Neural progenitor cell (in vitro differentiated cells): ENCODE data around the gene NTM. TPM values are rescaled to one million over a fixed set of nuclear protein-coding genes. Genes with fewer than 3 reads are reported as not detected.

Source experiments
- DNase-seq: peaks from one replicate; pipeline ENCODE4 v3.0.0-alpha.2; 2016; ENCODE audit warnings: low spot score
- H2AFZ ChIP-seq: fragments of 200-600 bp; sonication (generic); replicated peaks from 2 replicates; pipeline ENCODE4 v1.6.1; 2016; ENCODE audit warnings: antibody characterized with exemption
- H3F3A ChIP-seq: fragments of 200-600 bp; sonication (generic); 2 replicates; pipeline ENCODE4 v1.6.1; 2016; ENCODE audit warnings: antibody characterized with exemption, low read depth
- H3K27ac ChIP-seq: fragments of 200-600 bp; sonication (generic); 2 replicates; pipeline ENCODE4 v1.5.1; 2016; ENCODE audit warnings: mild to moderate bottlenecking
- H3K27me3 ChIP-seq: fragments of 200-600 bp; sonication (generic); 2 replicates; pipeline ENCODE4 v1.6.1; 2016; ENCODE audit warnings: mild to moderate bottlenecking, moderate library complexity
- H3K36me3 ChIP-seq: fragments of 200-600 bp; sonication (generic); 2 replicates; pipeline ENCODE4 v1.5.1; 2016
- H3K4me1 ChIP-seq: fragments of 200-600 bp; sonication (generic); 2 replicates; pipeline ENCODE4 v1.6.1; 2016; ENCODE audit warnings: mixed run types
- H3K4me2 ChIP-seq: fragments of 200-600 bp; sonication (generic); 2 replicates; pipeline ENCODE4 v1.6.1; 2016
- H3K4me3 ChIP-seq: fragments of 200-600 bp; sonication (generic); 2 replicates; pipeline ENCODE4 v1.5.1; 2016
- H3K79me2 ChIP-seq: fragments of 200-600 bp; sonication (generic); 2 replicates; pipeline ENCODE4 v1.6.1; 2016; ENCODE audit warnings: low read depth
- H3K9ac ChIP-seq: fragments of 200-600 bp; sonication (generic); 2 replicates; pipeline ENCODE4 v1.6.1; 2016
- H3K9me3 ChIP-seq: fragments of 200-600 bp; sonication (generic); 2 replicates; pipeline ENCODE4 v1.5.1; 2016; ENCODE audit warnings: low read depth
- H4K20me1 ChIP-seq: fragments of 200-600 bp; sonication (generic); 2 replicates; pipeline ENCODE4 v1.6.1; 2016; ENCODE audit warnings: low read depth
- H3K27ac Mint-ChIP-seq: 3 replicates; pipeline ENCODE4 v1.8.0; 2021; ENCODE audit warnings: mixed read lengths
- H3K27me3 Mint-ChIP-seq: 2 replicates; pipeline ENCODE4 v1.8.0; 2022; ENCODE audit warnings: low read depth, mild to moderate bottlenecking, inconsistent platforms, moderate library complexity, mixed read lengths; ENCODE audit not compliant: insufficient read depth
- H3K36me3 Mint-ChIP-seq: 3 replicates; pipeline ENCODE4 v1.8.0; 2021; ENCODE audit warnings: mixed read lengths
- H3K4me1 Mint-ChIP-seq: 3 replicates; pipeline ENCODE4 v1.8.0; 2021; ENCODE audit warnings: mixed read lengths
- H3K4me3 Mint-ChIP-seq: 3 replicates; pipeline ENCODE4 v1.8.0; 2021; ENCODE audit warnings: mild to moderate bottlenecking, moderate library complexity, mixed read lengths
- H3K9me3 Mint-ChIP-seq: 3 replicates; pipeline ENCODE4 v1.8.0; 2020; ENCODE audit warnings: mixed read lengths
- CTCF ChIP-seq: fragments of 200-600 bp; sonication (generic); IDR thresholded peaks from 2 replicates; pipeline ENCODE4 v1.5.1; 2017; ENCODE audit warnings: antibody characterized with exemption, mild to moderate bottlenecking
- EZH2 ChIP-seq: fragments of 200-600 bp; sonication (generic); IDR thresholded peaks from 2 replicates; pipeline ENCODE4 v1.6.1; 2017; ENCODE audit warnings: antibody characterized with exemption, mild to moderate bottlenecking, moderate library complexity
- EZH2phosphoT487 ChIP-seq: fragments of 200-600 bp; sonication (generic); IDR thresholded peaks from 2 replicates; pipeline ENCODE4 v1.6.1; 2017; ENCODE audit warnings: antibody characterized with exemption
- total RNA-seq: library from RNA; depleted of rRNA; stranded (reverse); fragments of >200 nt; gene quantifications from 2 replicates; pipeline ENCODE4 v1.2.3, GENCODE V29; 2015; ENCODE audit warnings: low replicate concordance

The NTM gene
- total RNA-seq, 1 donor from 2014 or later, result 4.3 TPM

GRCh38 chr11:131993246-131993645 is 622.8 kb downstream of the NTM start:
- H3K4me2 ChIP-seq, result no peak overlapping the region
- Mint-ChIP-seq H3K9me3 (peaks cover 11% of the 10 kb centered on the region), H3K36me3 (peaks cover 7% of the 10 kb centered on the region), H3K27ac (no peak overlapping the region), H3K4me3 (no peak overlapping the region), H3K4me1 (no peaks in the 10 kb centered on the region), H3K27me3 (peaks cover 2% of the 10 kb centered on the region)
- TF ChIP-seq CTCF (no peak), EZH2phosphoT487 (no peak), EZH2 (no peak)
- no peaks in the 10 kb centered on the region for H4K20me1 ChIP-seq
- H3K79me2 ChIP-seq, result no peaks in the 10 kb centered on the region
- no peaks in the 10 kb centered on the region for H3K4me1 ChIP-seq
- H3K4me3 ChIP-seq, result no peak overlapping the region
- H2AFZ ChIP-seq, result no peak overlapping the region
- no peaks in the 10 kb centered on the region for H3K36me3 ChIP-seq
- H3F3A ChIP-seq, result no peaks in the 10 kb centered on the region
- no peaks in the 10 kb centered on the region for H3K27me3 ChIP-seq
- H3K9me3 ChIP-seq, result no peaks in the 10 kb centered on the region
- no peak for DNase-seq
- no peak overlapping the region for H3K27ac ChIP-seq
- no peak overlapping the region for H3K9ac ChIP-seq

GRCh38 chr11:131998020-131998419 is 627.6 kb downstream of the NTM start:
- H3K9ac ChIP-seq, result no peak overlapping the region
- H3K4me2 ChIP-seq, result no peak overlapping the region
- TF ChIP-seq EZH2, result no peak
- TF ChIP-seq CTCF, result no peak
- TF ChIP-seq EZH2phosphoT487, result no peak
- no peak overlapping the region for H3K27ac Mint-ChIP-seq
- H3K27me3 ChIP-seq, result no peaks in the 10 kb centered on the region
- no peak overlapping the region for H3K27ac ChIP-seq
- no peak overlapping the region for H3K4me3 ChIP-seq
- peaks cover 2% of the 10 kb centered on the region for H3K27me3 Mint-ChIP-seq
- no peak overlapping the region for H3K4me3 Mint-ChIP-seq
- peaks cover 5% of the 10 kb centered on the region for H3K4me1 ChIP-seq
- H3K4me1 Mint-ChIP-seq, result no peaks in the 10 kb centered on the region
- H4K20me1 ChIP-seq, result no peaks in the 10 kb centered on the region
- no peak overlapping the region for H2AFZ ChIP-seq
- H3K79me2 ChIP-seq, result no peaks in the 10 kb centered on the region
- no peaks in the 10 kb centered on the region for H3K9me3 ChIP-seq
- H3K9me3 Mint-ChIP-seq, result peaks cover 11% of the 10 kb centered on the region
- peaks cover 7% of the 10 kb centered on the region for H3K36me3 Mint-ChIP-seq
- H3K36me3 ChIP-seq, result no peaks in the 10 kb centered on the region
- no peaks in the 10 kb centered on the region for H3F3A ChIP-seq
- DNase-seq, result no peak

GRCh38 chr11:131999084-131999483 is 628.7 kb downstream of the NTM start:
- H3K27me3 Mint-ChIP-seq, result peaks cover 2% of the 10 kb centered on the region
- no peak overlapping the region for H3K4me3 Mint-ChIP-seq
- no peaks in the 10 kb centered on the region for H3K9me3 ChIP-seq
- H3K36me3 Mint-ChIP-seq, result peaks cover 7% of the 10 kb centered on the region
- H3K4me1 Mint-ChIP-seq, result no peaks in the 10 kb centered on the region
- H3K4me3 ChIP-seq, result no peak overlapping the region
- H3K9me3 Mint-ChIP-seq, result peaks cover 11% of the 10 kb centered on the region
- H3K9ac ChIP-seq, result no peak overlapping the region
- no peak overlapping the region for H2AFZ ChIP-seq
- no peaks in the 10 kb centered on the region for H4K20me1 ChIP-seq
- H3K27ac ChIP-seq, result no peak overlapping the region
- no peak overlapping the region for H3K27ac Mint-ChIP-seq
- DNase-seq, result no peak
- H3K36me3 ChIP-seq, result no peaks in the 10 kb centered on the region
- no peaks in the 10 kb centered on the region for H3K79me2 ChIP-seq
- TF ChIP-seq EZH2 (no peak), CTCF (no peak), EZH2phosphoT487 (no peak)
- no peak overlapping the region for H3K4me2 ChIP-seq
- H3F3A ChIP-seq, result no peaks in the 10 kb centered on the region
- peaks cover 13% of the 10 kb centered on the region for H3K4me1 ChIP-seq
- no peaks in the 10 kb centered on the region for H3K27me3 ChIP-seq
